T-helper 1 cell treated with Interleukin-12 subunit alpha and Interleukin-12 subunit beta and Interleukin-4 antibody, amounts not matched to agents 30 μg/mL and 1 μg/mL, for 36 hours (primary cell): ENCODE measurements around the gene STX1A.
"Not testable (repeated sequence)": the region's sequence is repeated elsewhere in the genome, so short reads cannot be mapped to it uniquely, and the experiment has no call there.

Source experiments
- H3K27ac Mint-ChIP-seq: one replicate; pipeline ENCODE4 v1.8.0; 2021; ENCODE audit warnings: mild to moderate bottlenecking, mixed read lengths
- H3K27me3 Mint-ChIP-seq: one replicate; pipeline ENCODE4 v1.8.0; 2021; ENCODE audit warnings: low read depth, mixed read lengths
- H3K36me3 Mint-ChIP-seq: one replicate; pipeline ENCODE4 v1.8.0; 2021; ENCODE audit warnings: low read depth, mixed read lengths
- H3K4me1 Mint-ChIP-seq: one replicate; pipeline ENCODE4 v1.8.0; 2021; ENCODE audit warnings: low read depth, mixed read lengths
- H3K4me3 Mint-ChIP-seq: one replicate; pipeline ENCODE4 v1.8.0; 2021; ENCODE audit warnings: mild to moderate bottlenecking, moderate library complexity, mixed read lengths
- H3K9me3 Mint-ChIP-seq: one replicate; pipeline ENCODE4 v1.8.0; 2021; ENCODE audit warnings: mixed read lengths

STX1A gene

DNA sequence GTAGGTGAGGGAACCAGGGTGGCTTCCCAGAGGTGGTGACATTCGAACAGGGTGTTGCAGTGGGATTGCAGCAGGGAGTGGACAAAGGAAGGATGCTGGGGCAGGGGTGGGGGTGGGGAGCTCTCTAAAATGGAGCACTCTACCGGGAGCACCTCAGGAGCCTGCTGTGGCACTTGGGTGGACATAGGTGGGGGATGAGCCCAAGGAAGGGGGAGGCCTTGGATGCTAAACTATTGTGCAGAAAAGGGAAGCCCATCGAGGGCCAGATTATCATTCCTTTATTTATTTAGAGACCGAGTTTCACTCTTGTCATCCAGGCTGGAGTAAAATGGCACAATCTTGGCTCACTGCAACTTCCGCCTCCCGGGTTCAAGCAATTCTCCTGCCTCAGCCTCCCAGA is 3.3 kb upstream of the STX1A start:
- peaks cover 26% of the 10 kb centered on the region for H3K27me3 Mint-ChIP-seq
- peaks cover 10% of the 10 kb centered on the region for H3K4me1 Mint-ChIP-seq
- H3K36me3 Mint-ChIP-seq, result no peaks in the 10 kb centered on the region
- H3K9me3 Mint-ChIP-seq, result no peaks in the 10 kb centered on the region
- no peak overlapping the region for H3K27ac Mint-ChIP-seq
- no peak overlapping the region for H3K4me3 Mint-ChIP-seq

DNA sequence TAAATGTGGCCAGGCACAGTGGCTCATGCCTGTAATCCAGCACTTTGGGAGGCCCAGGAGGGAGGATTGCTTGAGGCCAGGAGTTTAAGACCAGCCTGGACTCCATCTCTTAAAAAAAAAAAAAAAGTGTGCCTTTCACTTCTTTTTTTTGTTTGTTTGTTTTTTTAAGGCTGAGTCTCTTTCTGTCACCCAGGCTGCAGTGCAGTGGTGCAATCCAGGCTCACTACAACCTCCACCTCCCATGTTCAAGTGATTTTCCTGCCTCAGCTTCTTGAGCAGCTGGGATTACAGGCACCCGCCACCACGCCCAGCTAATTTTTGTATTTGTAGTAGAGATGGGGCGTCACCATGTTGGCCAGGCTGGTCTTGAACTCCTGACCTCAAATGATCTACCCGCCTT is 2.7 kb upstream of the STX1A start:
- not testable (repeated sequence) for H3K9me3 Mint-ChIP-seq, H3K4me3 Mint-ChIP-seq, H3K27ac Mint-ChIP-seq, H3K36me3 Mint-ChIP-seq
- peaks cover 27% of the 10 kb centered on the region for H3K27me3 Mint-ChIP-seq
- H3K4me1 Mint-ChIP-seq, result peaks cover 13% of the 10 kb centered on the region

DNA sequence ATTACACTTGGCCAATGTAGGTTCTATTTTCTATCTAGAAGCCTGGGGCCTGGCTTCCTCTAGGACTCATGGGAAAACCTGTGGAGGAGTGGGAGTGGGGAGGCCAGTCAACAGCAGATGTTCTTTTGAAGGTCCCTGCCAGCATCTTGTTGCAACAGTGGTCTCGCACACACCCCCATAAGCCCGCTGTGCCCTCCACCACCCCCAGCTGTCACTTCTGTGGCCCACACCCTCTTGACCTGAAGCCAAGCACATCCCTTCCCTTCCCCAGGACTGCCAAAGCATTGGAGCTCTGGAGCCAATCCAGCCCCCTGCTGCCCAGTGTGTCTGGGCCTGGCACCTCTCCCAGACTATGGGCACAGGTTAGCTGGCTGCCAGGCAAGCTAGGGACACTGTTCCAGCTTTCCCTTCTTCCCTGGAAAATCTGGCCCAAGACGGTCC is 1.9 kb upstream of the STX1A start:
- Mint-ChIP-seq H3K4me1 (peaks cover 18% of the 10 kb centered on the region), H3K9me3 (no peaks in the 10 kb centered on the region), H3K36me3 (no peaks in the 10 kb centered on the region), H3K27me3 (peaks cover 27% of the 10 kb centered on the region), H3K4me3 (peak overlapping the region; percentile 61), H3K27ac (peak overlapping the region; percentile 49)

DNA sequence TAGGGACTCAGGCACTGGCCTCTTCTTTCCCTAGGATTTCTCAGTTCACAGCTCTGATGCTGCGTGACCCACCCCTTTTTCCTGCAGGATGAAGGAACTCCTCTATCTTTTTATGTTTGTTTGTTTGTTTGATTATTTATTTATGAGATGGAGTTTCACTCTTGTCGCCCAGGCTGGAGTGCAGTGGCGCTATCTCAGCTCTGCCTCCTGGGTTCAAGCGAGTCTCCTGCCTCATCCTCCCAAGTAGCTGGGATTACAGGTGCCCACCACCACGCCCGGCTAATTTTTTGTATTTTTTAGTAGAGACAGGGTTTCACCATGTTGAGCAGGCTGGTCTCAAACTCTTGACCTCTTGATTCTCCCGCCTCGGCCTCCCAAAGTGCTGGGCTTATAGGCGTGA is 974 bp upstream of the STX1A start:
- Mint-ChIP-seq H3K27me3 (peaks cover 27% of the 10 kb centered on the region), H3K4me3 (peak overlapping the region; percentile 83), H3K27ac (peak overlapping the region; percentile 62), H3K4me1 (peaks cover 24% of the 10 kb centered on the region)
- not testable (repeated sequence) for H3K36me3 Mint-ChIP-seq, H3K9me3 Mint-ChIP-seq

DNA sequence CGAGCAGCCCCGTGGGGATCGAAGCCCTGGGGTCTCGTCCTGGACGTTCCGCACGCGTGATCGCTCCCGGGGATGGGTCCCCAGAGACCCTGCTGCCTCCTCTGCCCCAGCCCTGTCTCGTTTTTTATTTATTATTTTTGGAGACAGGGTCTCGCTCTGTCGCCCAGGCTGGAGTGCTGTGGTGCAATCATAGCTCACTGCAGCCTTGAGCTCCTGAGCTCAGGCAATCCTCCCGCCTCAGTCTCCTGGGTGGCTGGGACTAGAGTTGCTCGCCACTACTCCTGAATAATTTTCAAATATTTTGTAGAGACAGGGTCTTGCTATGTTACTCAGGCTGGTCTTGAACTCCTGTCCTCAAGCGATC is 319 bp upstream of the STX1A start:
- Mint-ChIP-seq H3K36me3 (no peaks in the 10 kb centered on the region), H3K4me3 (peak overlapping the region; percentile 83), H3K27me3 (peaks cover 25% of the 10 kb centered on the region), H3K9me3 (no peaks in the 10 kb centered on the region), H3K4me1 (peaks cover 24% of the 10 kb centered on the region), H3K27ac (no peak overlapping the region)

DNA sequence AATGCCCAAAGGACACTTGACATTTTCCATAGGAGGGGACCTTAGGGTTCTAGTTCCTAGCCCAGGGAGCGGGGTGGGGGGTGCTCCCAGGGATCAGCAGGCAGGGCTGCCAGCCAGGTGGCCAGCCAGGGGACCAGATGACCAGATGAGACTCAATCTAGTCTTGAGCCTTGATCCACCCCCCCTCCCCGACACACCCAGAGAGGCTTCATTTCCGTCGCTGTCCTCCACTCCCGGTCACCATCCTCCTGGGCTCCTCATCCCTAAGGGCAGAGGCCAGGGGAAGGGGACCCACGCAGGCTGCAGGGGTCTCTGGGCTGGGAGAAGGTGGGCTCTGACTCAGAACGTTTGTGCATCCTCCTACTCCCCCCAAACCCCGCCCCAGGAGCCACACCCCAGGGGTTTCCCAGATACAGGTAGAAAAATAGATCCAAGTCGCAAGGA is 1.0 kb downstream of the STX1A start:
- H3K9me3 Mint-ChIP-seq, result no peaks in the 10 kb centered on the region
- H3K4me3 Mint-ChIP-seq, result peak overlapping the region; percentile 92
- peak overlapping the region; percentile 84 for H3K27ac Mint-ChIP-seq
- peaks cover 24% of the 10 kb centered on the region for H3K4me1 Mint-ChIP-seq
- no peaks in the 10 kb centered on the region for H3K36me3 Mint-ChIP-seq
- peaks cover 23% of the 10 kb centered on the region for H3K27me3 Mint-ChIP-seq

DNA sequence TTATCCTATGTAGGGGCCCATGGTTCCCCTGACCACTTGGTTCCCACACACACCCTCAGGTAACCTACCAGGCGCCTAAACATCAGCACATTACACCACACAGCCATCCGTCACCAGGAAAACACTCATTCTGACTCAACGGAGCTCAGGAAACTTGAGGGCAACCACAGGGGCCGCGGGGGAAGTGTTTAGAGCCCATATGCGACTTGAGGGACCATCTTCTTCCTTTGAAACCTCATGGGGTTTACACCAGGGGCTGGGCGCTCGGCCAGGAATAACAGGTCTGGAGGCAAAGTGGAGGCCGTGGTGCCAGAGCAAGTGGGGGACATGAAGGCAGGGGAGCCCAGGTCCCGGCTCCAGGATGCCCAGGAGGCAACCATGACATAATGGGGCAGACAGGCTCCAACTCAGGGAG is 1.5 kb downstream of the STX1A start:
- peaks cover 2% of the 10 kb centered on the region for H3K36me3 Mint-ChIP-seq
- H3K27ac Mint-ChIP-seq, result peak overlapping the region; percentile 84
- H3K9me3 Mint-ChIP-seq, result no peaks in the 10 kb centered on the region
- H3K4me3 Mint-ChIP-seq, result peak overlapping the region; percentile 92
- H3K4me1 Mint-ChIP-seq, result peaks cover 27% of the 10 kb centered on the region
- H3K27me3 Mint-ChIP-seq, result peaks cover 23% of the 10 kb centered on the region

DNA sequence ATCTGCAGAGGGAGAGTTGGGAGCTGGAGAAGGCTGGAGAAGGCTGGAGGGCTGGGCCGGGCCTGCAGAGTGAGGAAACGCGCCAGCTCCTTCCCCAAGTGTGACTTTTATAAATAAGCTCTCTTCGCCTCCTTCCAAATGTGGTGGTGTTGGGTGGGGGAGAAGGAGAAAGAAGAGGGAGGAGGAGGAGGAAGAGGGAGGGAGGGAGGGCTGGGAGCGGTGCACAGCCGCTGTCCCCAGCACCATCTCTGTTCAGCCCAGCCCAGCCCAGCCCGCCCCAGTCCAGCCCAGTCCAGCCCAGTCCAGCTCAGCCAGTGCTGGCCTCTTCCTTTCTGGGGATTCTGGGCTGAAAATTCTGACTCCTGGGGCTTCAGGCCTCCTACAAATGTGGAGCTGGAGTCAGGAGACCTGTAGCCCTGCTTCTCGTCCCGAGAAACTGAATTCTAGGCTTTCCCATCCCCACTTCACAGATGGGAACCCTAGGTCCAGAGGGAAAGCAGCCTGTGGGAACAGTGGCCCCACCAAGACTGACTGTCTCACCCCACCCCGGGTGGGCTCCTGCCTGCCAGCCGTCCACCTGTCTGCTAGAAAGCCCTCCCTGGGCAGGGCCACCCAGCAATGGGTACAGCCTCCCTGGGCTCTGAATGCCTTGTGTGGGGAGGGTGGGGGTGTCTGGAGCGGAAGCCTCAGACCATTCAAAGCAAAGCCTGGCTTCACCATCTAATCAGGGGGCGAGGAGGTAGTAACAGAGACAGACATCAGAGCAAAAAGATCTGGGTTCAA is 2.3 kb downstream of the STX1A start:
- H3K4me1 Mint-ChIP-seq, result peaks cover 32% of the 10 kb centered on the region
- H3K27me3 Mint-ChIP-seq, result peaks cover 23% of the 10 kb centered on the region
- peaks cover 3% of the 10 kb centered on the region for H3K36me3 Mint-ChIP-seq
- H3K27ac Mint-ChIP-seq, result peak overlapping the region; percentile 84
- no peaks in the 10 kb centered on the region for H3K9me3 Mint-ChIP-seq
- peak overlapping the region; percentile 92 for H3K4me3 Mint-ChIP-seq

DNA sequence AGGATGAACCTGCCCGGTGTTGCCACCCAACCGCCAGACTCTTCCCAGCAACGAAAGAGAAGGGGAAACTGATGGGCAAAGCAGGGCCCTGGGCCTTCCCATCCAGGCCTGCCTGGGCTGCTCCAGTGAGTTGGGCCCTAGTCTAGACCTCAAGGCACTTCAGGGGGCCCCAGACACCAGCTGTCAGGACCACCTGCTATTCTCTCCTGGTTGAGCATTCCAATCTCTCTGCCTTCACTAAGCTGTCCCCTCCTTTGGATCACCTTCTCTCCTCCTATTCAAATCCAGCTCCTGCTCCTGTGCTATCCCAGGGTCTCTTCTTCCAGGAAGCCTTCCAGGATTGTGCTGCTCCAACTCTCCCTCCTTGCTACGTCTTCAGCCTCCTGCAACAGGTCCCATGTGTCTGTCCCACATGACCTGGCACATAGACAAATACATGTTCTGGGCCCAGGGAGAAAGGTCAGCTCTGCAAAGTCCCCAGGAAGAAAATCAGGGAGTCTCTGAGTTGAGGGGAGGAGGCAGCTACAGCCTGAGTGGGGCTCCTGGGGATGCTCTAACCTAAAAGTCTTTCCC is 3.1 kb downstream of the STX1A start:
- no peak overlapping the region for H3K4me3 Mint-ChIP-seq
- H3K27ac Mint-ChIP-seq, result no peak overlapping the region
- H3K36me3 Mint-ChIP-seq, result peaks cover 3% of the 10 kb centered on the region

DNA sequence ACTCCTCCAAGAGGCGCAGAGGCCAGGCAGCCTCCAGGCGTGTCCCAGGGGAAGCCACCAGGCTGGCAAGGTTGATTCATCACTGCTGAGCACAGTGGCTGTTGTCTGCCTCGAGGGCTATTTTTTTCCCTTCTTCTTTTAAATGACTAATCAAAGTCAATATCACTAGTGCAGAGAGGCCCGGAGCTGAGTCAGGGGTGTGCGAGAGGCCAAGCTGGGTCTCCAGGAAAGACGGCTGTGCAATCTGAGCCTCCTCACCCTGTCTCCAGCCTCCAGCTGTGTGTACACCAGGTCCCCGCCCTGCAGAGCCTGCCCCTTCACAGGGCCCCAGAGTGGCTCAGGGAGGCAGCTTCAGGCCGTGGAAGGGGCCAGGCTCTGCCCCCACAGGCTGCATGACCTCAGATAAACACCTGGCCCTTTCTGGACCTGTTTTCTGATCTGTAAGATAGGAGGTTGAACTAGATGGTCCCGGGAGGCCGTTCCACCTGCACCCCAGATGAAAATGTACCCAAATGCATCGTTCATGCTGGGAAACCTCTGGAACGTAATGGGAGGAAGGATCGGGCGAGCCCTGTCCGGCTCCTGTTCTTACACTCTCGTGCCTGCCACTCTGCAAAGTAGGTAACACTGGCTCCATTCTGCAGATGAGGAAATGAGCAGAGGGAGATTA is 3.7 kb downstream of the STX1A start:
- Mint-ChIP-seq H3K4me3 (peak overlapping the region; percentile 28), H3K27ac (no peak overlapping the region), H3K27me3 (peaks cover 16% of the 10 kb centered on the region), H3K9me3 (no peaks in the 10 kb centered on the region), H3K4me1 (peaks cover 32% of the 10 kb centered on the region), H3K36me3 (peaks cover 3% of the 10 kb centered on the region)

More for the DNA sequence above, 3.1 kb downstream of the STX1A start:
- Mint-ChIP-seq H3K4me1 (peaks cover 32% of the 10 kb centered on the region), H3K9me3 (no peaks in the 10 kb centered on the region), H3K27me3 (peaks cover 21% of the 10 kb centered on the region)

DNA sequence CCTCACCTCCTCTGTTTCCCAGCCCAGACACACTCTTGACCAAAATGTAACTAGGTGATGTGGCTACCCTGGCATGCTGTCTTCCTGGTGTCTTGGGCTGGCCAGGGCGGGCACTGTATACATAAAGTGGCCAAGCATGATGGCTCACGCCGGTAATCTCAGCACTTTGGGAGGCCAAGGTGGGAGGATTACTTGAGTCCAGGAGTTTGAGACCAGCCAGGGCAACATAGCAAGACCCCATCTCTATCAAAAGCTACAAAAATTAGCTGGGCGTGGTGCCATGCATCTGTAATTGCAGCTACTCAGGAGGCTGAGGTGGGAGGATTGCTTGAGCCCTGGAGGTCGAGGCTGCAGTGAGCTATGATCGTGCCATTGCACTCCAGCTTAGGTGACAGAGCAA is 6.2 kb downstream of the STX1A start:
- not testable (repeated sequence) for H3K36me3 Mint-ChIP-seq, H3K4me3 Mint-ChIP-seq, H3K27me3 Mint-ChIP-seq, H3K9me3 Mint-ChIP-seq, H3K27ac Mint-ChIP-seq
- H3K4me1 Mint-ChIP-seq, result peaks cover 28% of the 10 kb centered on the region

DNA sequence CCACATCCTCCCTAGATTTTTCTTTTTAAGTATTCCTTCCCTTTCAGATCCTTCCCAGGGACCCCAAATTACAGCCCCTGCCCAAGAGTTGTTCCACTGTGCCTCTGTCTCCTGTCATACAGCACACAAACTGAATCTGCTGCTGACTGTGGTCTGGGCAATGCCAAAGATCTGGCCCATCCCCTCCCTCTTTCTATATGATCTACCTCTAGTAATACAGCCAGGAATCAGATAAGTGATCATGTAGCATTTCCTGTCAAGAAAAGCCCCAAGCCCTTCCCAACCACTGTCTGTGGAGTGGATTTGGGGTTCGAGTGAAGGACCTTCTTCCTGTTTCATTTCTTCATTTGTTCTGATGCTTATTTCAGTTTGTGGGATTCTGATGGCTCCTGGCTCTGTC is 6.7 kb downstream of the STX1A start:
- H3K27me3 Mint-ChIP-seq, result peaks cover 6% of the 10 kb centered on the region
- no peaks in the 10 kb centered on the region for H3K9me3 Mint-ChIP-seq
- peaks cover 5% of the 10 kb centered on the region for H3K36me3 Mint-ChIP-seq
- no peak overlapping the region for H3K27ac Mint-ChIP-seq
- peaks cover 22% of the 10 kb centered on the region for H3K4me1 Mint-ChIP-seq
- no peak overlapping the region for H3K4me3 Mint-ChIP-seq

DNA sequence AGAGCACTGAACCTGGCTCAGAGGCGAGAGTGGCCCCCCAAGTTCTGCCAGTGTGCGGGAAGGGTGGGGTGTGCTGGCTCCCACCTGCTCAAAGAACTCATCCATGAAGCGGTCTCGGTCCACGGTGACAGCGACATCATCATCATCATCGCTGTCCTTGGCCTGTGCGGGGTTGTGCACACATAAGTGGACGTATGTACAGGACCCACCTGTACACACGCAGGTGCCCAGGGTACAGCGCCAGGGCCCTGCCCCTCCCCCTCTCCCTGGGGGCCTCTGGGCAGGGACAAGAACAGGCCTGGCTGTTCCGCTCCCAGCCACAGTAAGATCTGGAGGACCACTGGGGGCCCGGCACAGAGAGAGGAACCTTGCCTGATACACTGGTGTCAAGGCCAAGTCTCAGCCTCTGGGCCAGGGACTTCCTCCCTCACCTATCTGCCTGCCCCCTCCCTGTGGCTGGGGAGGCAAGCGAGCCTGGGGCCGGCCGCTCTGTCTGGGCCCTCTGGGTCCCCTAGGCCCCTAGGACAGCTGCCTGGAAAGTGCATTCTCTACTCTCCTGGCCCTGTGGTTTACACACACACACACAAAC is 10.4 kb downstream of the STX1A start:
- Mint-ChIP-seq H3K4me1 (peaks cover 8% of the 10 kb centered on the region), H3K9me3 (no peaks in the 10 kb centered on the region), H3K27ac (no peak overlapping the region), H3K4me3 (no peak overlapping the region), H3K36me3 (peaks cover 6% of the 10 kb centered on the region), H3K27me3 (peaks cover 4% of the 10 kb centered on the region)

DNA sequence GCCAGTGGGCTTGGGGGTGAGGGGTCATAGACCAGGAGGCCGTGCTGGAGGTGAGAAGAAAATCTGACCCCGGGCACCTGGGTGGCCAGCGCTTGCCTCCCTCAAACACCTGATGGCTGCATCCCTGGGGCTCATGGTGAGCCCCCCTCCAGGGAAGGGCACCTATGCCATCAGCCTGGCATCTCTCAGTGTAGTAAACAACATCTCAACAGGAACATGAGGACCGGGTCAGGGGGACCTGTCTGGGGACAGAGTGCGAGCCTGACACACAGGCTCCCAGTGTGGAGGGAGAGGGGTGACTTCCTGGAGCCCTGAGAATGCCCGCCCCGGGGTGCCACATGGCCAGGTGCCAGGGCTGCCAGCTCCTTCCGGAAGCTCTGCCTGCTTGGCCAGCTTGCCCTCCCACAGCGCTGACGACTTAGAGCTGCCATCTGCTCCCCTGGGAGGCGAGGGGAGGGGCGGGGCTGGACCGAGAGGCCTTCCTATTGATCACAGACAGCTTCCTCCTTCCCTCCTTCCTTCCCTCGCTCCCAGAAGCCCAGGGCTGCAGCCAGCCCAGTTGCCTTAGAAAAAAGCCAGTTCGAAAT is 12.3 kb downstream of the STX1A start:
- Mint-ChIP-seq H3K4me1 (peaks cover 4% of the 10 kb centered on the region), H3K4me3 (no peak overlapping the region), H3K27ac (no peak overlapping the region), H3K36me3 (peaks cover 9% of the 10 kb centered on the region), H3K9me3 (no peaks in the 10 kb centered on the region), H3K27me3 (no peaks in the 10 kb centered on the region)
